Activated CD8-positive, alpha-beta memory T cell treated with anti-CD3 and anti-CD28 coated beads for 24 hours (primary cell): ENCODE data around the gene NXPE2.

Experiments used
- DNase-seq: peaks from one replicate; pipeline ENCODE4 v3.0.0-alpha.2; 2020

Gene NXPE2

DNA sequence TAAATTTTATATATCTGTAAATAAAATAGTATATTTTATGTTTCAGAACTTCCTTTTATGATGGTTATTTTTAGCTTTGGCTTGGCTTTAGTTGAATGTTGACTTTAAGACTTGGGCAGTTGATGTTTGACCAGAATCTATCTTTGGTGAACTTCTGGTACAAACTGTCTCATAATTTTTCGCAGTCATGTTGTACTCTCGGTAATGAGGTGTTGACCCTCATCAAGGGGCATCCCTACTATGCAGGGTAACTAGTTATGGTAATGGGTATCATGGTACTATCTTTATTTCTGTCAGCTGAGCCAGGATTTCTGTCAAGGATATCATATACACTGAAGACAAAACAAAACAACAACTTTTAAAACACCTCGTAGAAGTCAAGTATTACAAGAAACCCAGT lies 67.7 kb downstream of the NXPE2 start:
- DNase-seq, result no peak
